GM19452 (cell line): ENCODE results near the gene DNER.
"Not testable (repeated sequence)": the region's sequence is repeated elsewhere in the genome, so short reads cannot be mapped to it uniquely, and the experiment has no call there.

Experiments used
- ATAC-seq: cut with Tn5 transposase; IDR thresholded peaks from one replicate; pipeline ENCODE4 v1.9.1; 2021; ENCODE audit not compliant: unreplicated experiment

DNER gene

GRCh38 chr2:229409751-229410181 is 304.6 kb downstream of the DNER start:
- no peak for ATAC-seq

GRCh38 chr2:229408962-229409361 is 305.4 kb downstream of the DNER start:
- no peak for ATAC-seq

- ATAC-seq: no peak
Measured at GRCh38 chr2:229408356-229408755, 306.0 kb downstream of the DNER start.

- no peak for ATAC-seq
Measured at GRCh38 chr2:229407170-229407569, 307.2 kb downstream of the DNER start.

- no peak for ATAC-seq
Measured at GRCh38 chr2:229405796-229406195, 308.6 kb downstream of the DNER start.

GRCh38 chr2:229403296-229403695 is 311.1 kb downstream of the DNER start:
- ATAC-seq: no peak

GRCh38 chr2:229401171-229401865 is 313.0 kb downstream of the DNER start:
- no peak for ATAC-seq

- ATAC-seq: no peak
Measured at GRCh38 chr2:229393926-229394325, 320.4 kb downstream of the DNER start.

GRCh38 chr2:229392196-229392595 is 322.2 kb downstream of the DNER start:
- no peak for ATAC-seq

GRCh38 chr2:229388731-229389130 is 325.6 kb downstream of the DNER start:
- ATAC-seq: no peak

- no peak for ATAC-seq
Measured at GRCh38 chr2:229387866-229388265, 326.5 kb downstream of the DNER start.

- ATAC-seq: no peak
Measured at GRCh38 chr2:229380101-229380625, 334.2 kb downstream of the DNER start.

- ATAC-seq: no peak
Measured at GRCh38 chr2:229378386-229378785, 336.0 kb downstream of the DNER start.

GRCh38 chr2:229376866-229377265 is 337.5 kb downstream of the DNER start:
- no peak for ATAC-seq

- ATAC-seq: no peak
Measured at GRCh38 chr2:229375251-229375650, 339.1 kb downstream of the DNER start.

GRCh38 chr2:229373311-229373710 is 341.0 kb downstream of the DNER start:
- not testable (repeated sequence) for ATAC-seq

- ATAC-seq: no peak
Measured at GRCh38 chr2:229372207-229372606, 342.1 kb downstream of the DNER start.

- ATAC-seq: no peak
Measured at GRCh38 chr2:229371086-229371485, 343.3 kb downstream of the DNER start.

- no peak for ATAC-seq
Measured at GRCh38 chr2:229370509-229370908, 343.8 kb downstream of the DNER start.

GRCh38 chr2:229363185-229363814 is 351.1 kb downstream of the DNER start:
- ATAC-seq: no peak

GRCh38 chr2:229350883-229351282 is 363.5 kb downstream of the DNER start:
- ATAC-seq: no peak

GRCh38 chr2:229350117-229350805 is 364.1 kb downstream of the DNER start:
- ATAC-seq: no peak
